Sigmoid colon (tissue), 7 donors: ENCODE results near the gene MAEA. TPM values are rescaled to one million over a fixed set of nuclear protein-coding genes. Genes with fewer than 3 reads are reported as not detected.

Source experiments
- DNase-seq: peaks from one replicate; pipeline ENCODE4 v3.0.0-alpha.2; 2019
- H3K27ac ChIP-seq, 4 donors: fragments of 200-600 bp; sonication (generic); one replicate each; pipeline ENCODE4 v1.5.1; 2016 to 2019; ENCODE audit warnings: mild to moderate bottlenecking in 1 of 4
- H3K27me3 ChIP-seq, 3 donors: fragments of 200-600 bp; sonication (generic); one replicate each; pipeline ENCODE4 v1.5.1; 2019; ENCODE audit warnings: mild to moderate bottlenecking in 1 of 3
- H3K36me3 ChIP-seq, 4 donors: fragments of 200-600 bp; sonication (generic); one replicate each; pipeline ENCODE4 v1.5.1; 2016 to 2019
- H3K4me1 ChIP-seq, 4 donors: fragments of 200-600 bp; sonication (generic); one replicate each; pipeline ENCODE4 v1.5.1; 2017 to 2019
- H3K4me3 ChIP-seq, 4 donors: fragments of 200-600 bp; sonication (generic); one replicate each; pipeline ENCODE4 v1.5.1; 2017 to 2019; ENCODE audit warnings: mild to moderate bottlenecking in 2 of 4, moderate library complexity in 1 of 4
- H3K9me3 ChIP-seq, 4 donors: fragments of 200-600 bp in 3 of 4; sonication (generic) in 3 of 4; one replicate each; pipeline versions ENCODE4 v1.5.1 to v1.6.1; 2013 to 2019
- CTCF ChIP-seq, 4 experiments: fragments of 450-650 bp in 3 of 4; fragments of 200-600 bp in 1 of 4; IDR thresholded peaks; one replicate each; pipeline ENCODE4 v1.5.1; 2016 to 2019; ENCODE audit warnings: antibody characterized with exemption in 4 of 4, mild to moderate bottlenecking in 3 of 4, moderate library complexity in 2 of 4
- EP300 ChIP-seq, 4 donors: sonication (generic); formaldehyde crosslinking; IDR thresholded peaks; one replicate each; pipeline ENCODE4 v1.6.1; 2017; ENCODE audit warnings: antibody characterized with exemption in 4 of 4
- POLR2A ChIP-seq, 2 donors: fragments of 450-650 bp; IDR thresholded peaks; one replicate each; pipeline ENCODE4 v1.6.1; 2016; ENCODE audit warnings: antibody characterized with exemption in 2 of 2, mild to moderate bottlenecking in 2 of 2, moderate library complexity in 2 of 2
- POLR2AphosphoS5 ChIP-seq, 4 donors: sonication (generic); formaldehyde crosslinking; IDR thresholded peaks; one replicate each; pipeline ENCODE4 v1.6.1; 2017; ENCODE audit warnings: antibody characterized with exemption in 4 of 4
- WGBS, 2 donors: extraction: QIAGEN DNeasy Blood & Tissue Kit; methylation state at CpG; one replicate each; pipeline ENCODE4 v1.1.7; 2013; 5-methylcytosine and 5-hydroxymethylcytosine counted together
- intact Hi-C: fragments of 100-400 bp; cut with DNase I; formaldehyde crosslinking; loops from one replicate; pipeline ENCODE4 v1.15.1; 2023
- polyA plus RNA-seq, 3 donors: library from polyadenylated mRNA; stranded (reverse); fragments of 200-250 nt; gene quantifications; one replicate each; pipeline ENCODE4 v1.2.3, GENCODE V29; 2013
- total RNA-seq, 4 donors: library from RNA; depleted of rRNA; stranded (reverse); fragments of >200 nt; gene quantifications; one replicate each; pipeline ENCODE4 v1.1.0, GENCODE V29; 2016
- donor health status: healthy with polysubstance abuse.
- donor health status: Bipolar disorder and iron deficiency.
- donor health status: healthy.

The MAEA gene
- 10 to 100 TPM; 44.2 to 56.2 (median 49.6) TPM for total RNA-seq
- polyA plus RNA-seq, result 10 to 100 TPM; 51.1 to 89.8 (median 80.0) TPM

DNA sequence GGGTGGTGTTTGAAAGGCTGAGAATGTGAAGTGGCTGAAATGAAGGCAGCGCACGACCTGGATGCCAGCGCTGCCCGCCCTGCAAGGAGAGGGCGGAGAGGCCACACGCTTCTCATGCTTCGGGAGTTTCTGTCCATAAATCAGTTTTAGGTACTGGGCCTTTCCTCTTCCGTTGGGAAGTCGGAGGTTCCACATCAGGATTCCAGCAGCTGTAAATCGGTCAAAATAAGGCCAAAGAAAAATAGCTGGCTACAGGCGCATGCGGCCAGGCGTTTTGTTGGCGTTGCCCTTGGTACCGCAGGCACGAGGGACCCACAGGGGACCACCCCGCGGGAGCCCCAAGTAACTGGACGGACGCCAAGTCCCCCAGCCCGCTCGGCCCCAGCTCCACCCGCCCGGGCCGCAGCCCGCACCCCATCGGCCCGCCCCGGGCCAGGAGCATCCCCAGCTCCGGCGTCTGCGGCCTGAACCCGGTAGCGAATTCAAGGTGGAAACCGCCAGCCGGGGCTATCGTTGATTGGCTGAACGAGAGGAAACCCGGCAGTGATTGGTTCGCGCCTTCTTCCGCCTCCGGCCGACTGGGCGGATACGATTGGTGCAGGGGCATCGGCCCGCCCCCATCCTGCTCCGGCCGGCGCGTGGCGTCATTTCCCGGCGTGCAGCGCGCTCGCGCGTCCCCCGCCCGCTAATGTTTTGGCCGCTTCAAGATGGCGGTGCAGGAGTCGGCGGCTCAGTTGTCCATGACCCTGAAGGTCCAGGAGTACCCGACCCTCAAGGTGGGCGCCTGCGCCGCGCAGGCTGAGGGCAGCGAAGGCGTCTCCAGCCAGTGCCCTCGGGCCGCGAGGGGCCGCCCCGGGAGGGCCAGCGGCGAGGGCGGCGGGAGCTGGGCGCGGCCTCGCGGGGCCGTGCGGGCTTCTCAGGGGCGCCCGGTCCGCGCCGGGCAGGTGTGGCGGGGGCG is at the start of gene MAEA:
TSS of gene MAEA (plus strand) at position 685 of the 958 bp plus-strand sequence. CDS start at position 708, 23 bp downstream.
- Histone ChIP-seq H3K27me3 (no peaks in the 10 kb centered on the region), H3K9me3 (no peaks in the 10 kb centered on the region), H3K27ac (peak within 1 kb of the TSS; percentile 84 to 94 (median 88)), H3K4me3 (peak within 1 kb of the TSS; percentile 85 to 99 (median 94)), H3K36me3 (no peaks in the 10 kb centered on the region), H3K4me1 (peaks cover 0 to 48% (median 41%) of the 10 kb centered on the region in 4 donors)
- peak; percentile 98 for DNase-seq
- TF ChIP-seq POLR2AphosphoS5 (IDR thresholded peaks at IDR 0.05), result peak; percentile 40 to 85 (median 82)
- peak in 1 of 4 donors; percentile 12 for TF ChIP-seq EP300 (IDR thresholded peaks at IDR 0.05)
- TF ChIP-seq CTCF (IDR thresholded peaks at IDR 0.05), result no peak
- TF ChIP-seq POLR2A (IDR thresholded peaks at IDR 0.05), result peak; percentile 53 to 69
- 1% methylated on average over 95 of the region's 95 CpGs for WGBS, 2 donors
- intact Hi-C loops, result loop anchor here (1.0 kb wide), 2 partner anchors 40 to 57 kb away; partner anchors contain the start of gene CTBP1

DNA sequence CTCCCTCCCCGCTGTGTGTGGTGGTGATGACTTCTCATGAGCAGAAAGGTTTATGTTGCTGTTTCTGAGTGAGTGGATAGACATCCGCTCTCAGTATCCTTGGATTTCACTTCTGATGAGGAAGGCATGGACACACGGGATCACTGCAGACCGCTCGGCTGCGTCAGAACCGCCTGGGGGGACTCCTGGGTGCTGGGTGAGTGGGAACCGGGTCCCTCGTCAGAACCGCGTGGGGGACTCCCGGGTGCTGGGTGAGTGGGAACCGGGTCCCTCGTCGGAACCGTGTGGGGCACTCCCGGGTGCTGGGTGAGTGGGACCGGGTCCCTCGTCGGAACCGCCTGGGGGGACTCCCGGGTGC is 49.8 kb upstream of the MAEA start:
- Histone ChIP-seq H3K4me1 (peaks cover 0 to 43% (median 35%) of the 10 kb centered on the region in 4 donors), H3K27me3 (no peaks in the 10 kb centered on the region), H3K9me3 (no peaks in the 10 kb centered on the region), H3K36me3 (peaks cover 0 to 60% (median 46%) of the 10 kb centered on the region in 4 donors), H3K4me3 (no peak overlapping the region), H3K27ac (no peak overlapping the region)
- intact Hi-C loops, result no loop called here
- WGBS, 2 donors, result 91 to 96% methylated on average over 22 of the region's 22 CpGs
- TF ChIP-seq EP300 (IDR thresholded peaks at IDR 0.05) (no peak), POLR2A (IDR thresholded peaks at IDR 0.05) (no peak), POLR2AphosphoS5 (IDR thresholded peaks at IDR 0.05) (no peak), CTCF (IDR thresholded peaks at IDR 0.05) (no peak)
- DNase-seq, result no peak

DNA sequence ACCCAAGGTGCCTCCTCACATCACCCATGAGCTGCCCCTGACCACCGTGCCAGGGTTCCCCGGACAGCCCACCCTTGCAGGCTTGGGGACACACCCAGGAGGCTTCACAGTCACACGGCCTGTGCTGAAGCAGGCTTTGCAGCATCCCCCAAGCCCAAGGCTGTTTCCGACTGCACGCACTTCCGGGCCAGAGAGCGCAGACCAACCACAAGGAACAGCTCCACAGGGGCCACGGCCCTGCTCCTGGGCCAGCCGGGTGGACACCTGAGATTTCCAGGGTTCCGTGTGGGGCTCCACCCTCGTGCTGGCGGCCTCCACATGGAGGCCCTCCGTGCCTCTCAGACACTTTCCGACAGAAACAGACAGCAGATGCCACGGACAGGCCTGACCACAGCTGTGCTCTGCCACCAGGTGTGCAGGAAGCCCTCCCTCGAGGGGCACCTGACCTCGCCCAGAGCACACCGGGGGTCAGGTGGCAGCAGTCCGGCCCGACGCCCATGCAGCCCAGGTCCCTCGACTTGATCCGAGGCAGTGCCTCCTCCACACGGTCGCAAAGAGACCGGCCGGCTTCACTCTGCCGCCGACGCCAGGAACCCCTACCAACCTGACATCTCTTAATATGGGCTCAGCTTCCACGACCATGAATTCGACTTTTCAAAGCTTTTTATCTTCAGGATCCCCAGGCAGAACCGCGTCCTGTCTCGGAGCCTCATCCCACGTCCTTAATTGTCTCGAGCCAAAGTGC is 48.8 kb upstream of the MAEA start:
- H3K27me3 ChIP-seq, result no peaks in the 10 kb centered on the region
- TF ChIP-seq POLR2A (IDR thresholded peaks at IDR 0.05), result no peak
- no peak for TF ChIP-seq EP300 (IDR thresholded peaks at IDR 0.05)
- TF ChIP-seq CTCF (IDR thresholded peaks at IDR 0.05), result no peak
- no peak for TF ChIP-seq POLR2AphosphoS5 (IDR thresholded peaks at IDR 0.05)
- H3K27ac ChIP-seq, result no peak overlapping the region
- H3K4me1 ChIP-seq, result peaks cover 0 to 47% (median 43%) of the 10 kb centered on the region in 4 donors
- peaks cover 0 to 50% (median 36%) of the 10 kb centered on the region in 4 donors for H3K36me3 ChIP-seq
- intact Hi-C loops, result no loop called here
- peak; percentile 49 for DNase-seq
- H3K4me3 ChIP-seq, result no peak overlapping the region
- WGBS, 2 donors, result 69 to 85% methylated on average over 37 of the region's 37 CpGs
- H3K9me3 ChIP-seq, result no peaks in the 10 kb centered on the region

- WGBS, 2 donors, result 26 to 72% methylated on average over 21 of the region's 21 CpGs
- intact Hi-C loops, result no loop called here
These were observed 48.2 kb upstream of the MAEA start for GRCh38 chr4:1241466-1241935.

More at GRCh38 chr4:1241466-1241935, 48.2 kb upstream of the MAEA start:
- peaks cover 0 to 44% (median 32%) of the 10 kb centered on the region in 4 donors for H3K36me3 ChIP-seq
- no peak for DNase-seq
- H3K4me3 ChIP-seq, result no peak overlapping the region
- no peaks in the 10 kb centered on the region for H3K9me3 ChIP-seq
- H3K4me1 ChIP-seq, result peaks cover 0 to 53% (median 50%) of the 10 kb centered on the region in 4 donors
- TF ChIP-seq EP300 (IDR thresholded peaks at IDR 0.05) (no peak), CTCF (IDR thresholded peaks at IDR 0.05) (no peak), POLR2A (IDR thresholded peaks at IDR 0.05) (no peak), POLR2AphosphoS5 (IDR thresholded peaks at IDR 0.05) (no peak)
- H3K27ac ChIP-seq, result no peak overlapping the region
- no peaks in the 10 kb centered on the region for H3K27me3 ChIP-seq
